Trophoblast cell (in vitro differentiated cells and primary cell): ENCODE measurements around the gene GPALPP1.
A peak's percentile ranks its signal among the peaks of the same experiment; 100 is the strongest.

Experiments
- DNase-seq, 2 donors: peaks; one replicate each; pipeline ENCODE4 v3.0.0-alpha.2; 2016
- H2AFZ ChIP-seq: 2 replicates; pipeline ENCODE4 v1.6.1; 2013; ENCODE audit warnings: low read length, moderate library complexity, mild to moderate bottlenecking; ENCODE audit not compliant: insufficient read depth, poor library complexity
- H2AK5ac ChIP-seq: 2 replicates; pipeline ENCODE4 v1.6.1; 2013; ENCODE audit warnings: mild to moderate bottlenecking, low read length
- H2BK120ac ChIP-seq: 2 replicates; pipeline ENCODE4 v1.6.1; 2013; ENCODE audit warnings: low read length, mild to moderate bottlenecking, moderate library complexity; ENCODE audit not compliant: insufficient read depth, poor library complexity
- H2BK12ac ChIP-seq: 2 replicates; pipeline ENCODE4 v1.6.1; 2013; ENCODE audit warnings: mild to moderate bottlenecking, low read length, moderate library complexity
- H2BK5ac ChIP-seq: 2 replicates; pipeline ENCODE4 v1.6.1; 2013; ENCODE audit warnings: low read length, low read depth, moderate library complexity, mild to moderate bottlenecking; ENCODE audit not compliant: poor library complexity
- H3K14ac ChIP-seq: 2 replicates; pipeline ENCODE4 v1.6.1; 2013; ENCODE audit warnings: mild to moderate bottlenecking, low read length
- H3K18ac ChIP-seq: 2 replicates; pipeline ENCODE4 v1.6.1; 2013; ENCODE audit warnings: mild to moderate bottlenecking, low read length
- H3K23ac ChIP-seq: 2 replicates; pipeline ENCODE4 v1.6.1; 2013; ENCODE audit warnings: low read length
- H3K27ac ChIP-seq: 2 replicates; pipeline ENCODE4 v1.5.1; 2013; ENCODE audit warnings: low read depth, mild to moderate bottlenecking, inconsistent platforms, low read length, moderate library complexity
- H3K27me3 ChIP-seq: 2 replicates; pipeline ENCODE4 v1.6.1; 2013; ENCODE audit warnings: inconsistent platforms, mild to moderate bottlenecking, low read length, moderate library complexity; ENCODE audit not compliant: insufficient read depth
- H3K36me3 ChIP-seq, 2 experiments: 1 replicate in 1 of 2; 2 replicates in 1 of 2; pipeline ENCODE4 v1.6.1; 2013; ENCODE audit warnings: low read length in 2 of 2, mild to moderate bottlenecking in 2 of 2, moderate library complexity in 1 of 2; ENCODE audit not compliant: insufficient read depth in 2 of 2, control insufficient read depth in 1 of 2
- H3K4ac ChIP-seq: 2 replicates; pipeline ENCODE4 v1.6.1; 2013; ENCODE audit warnings: low read depth, mild to moderate bottlenecking, low read length, moderate library complexity
- H3K4me1 ChIP-seq, 2 experiments: 1 replicate in 1 of 2; 2 replicates in 1 of 2; pipeline ENCODE4 v1.6.1; 2013; ENCODE audit warnings: low read length in 2 of 2, mild to moderate bottlenecking in 2 of 2, moderate library complexity in 1 of 2; ENCODE audit not compliant: insufficient read depth in 2 of 2, control insufficient read depth in 1 of 2
- H3K4me2 ChIP-seq: 2 replicates; pipeline ENCODE4 v1.6.1; 2013; ENCODE audit warnings: inconsistent platforms, mild to moderate bottlenecking, low read length, moderate library complexity
- H3K4me3 ChIP-seq: 2 replicates; pipeline ENCODE4 v1.5.1; 2013; ENCODE audit warnings: mild to moderate bottlenecking, low read depth, low read length, inconsistent platforms
- H3K79me1 ChIP-seq: one replicate; pipeline ENCODE4 v1.6.1; 2013; ENCODE audit warnings: low read length
- H3K79me2 ChIP-seq: 2 replicates; pipeline ENCODE4 v1.6.1; 2013; ENCODE audit warnings: low read length, mild to moderate bottlenecking; ENCODE audit not compliant: control insufficient read depth, insufficient read depth, poor library complexity
- H3K9ac ChIP-seq: 2 replicates; pipeline ENCODE4 v1.6.1; 2013; ENCODE audit warnings: mild to moderate bottlenecking, low read length
- H3K9me3 ChIP-seq: 2 replicates; pipeline ENCODE4 v1.6.1; 2013; ENCODE audit warnings: low read depth, mild to moderate bottlenecking, control low read depth, inconsistent platforms, low read length; ENCODE audit not compliant: insufficient read depth
- H4K12ac ChIP-seq: 2 replicates; pipeline ENCODE4 v1.6.1; 2013; ENCODE audit warnings: low read depth, mild to moderate bottlenecking, low read length, moderate library complexity
- H4K8ac ChIP-seq: 2 replicates; pipeline ENCODE4 v1.6.1; 2013; ENCODE audit warnings: low read depth, mild to moderate bottlenecking, low read length, moderate library complexity
- H4K91ac ChIP-seq: one replicate; pipeline ENCODE4 v1.6.1; 2013; ENCODE audit warnings: low read depth, mild to moderate bottlenecking, low read length, moderate library complexity
- WGBS: extraction: QIAGEN DNeasy Blood & Tissue Kit; methylation state at CpG from one replicate; pipeline ENCODE4 v1.1.7; 2013; ENCODE audit warnings: missing lambda C conversion rate; ENCODE audit not compliant: insufficient read length, insufficient coverage; ENCODE audit errors: extremely low coverage; 5-methylcytosine and 5-hydroxymethylcytosine counted together

Gene GPALPP1

GRCh38 chr13:44989941-44990340, 603 bp downstream of the GPALPP1 start:
- no peak overlapping the region for H2BK12ac ChIP-seq
- peak overlapping the region; percentile 68 for H3K18ac ChIP-seq
- peak overlapping the region; percentile 95 for H4K8ac ChIP-seq
- no peak overlapping the region for H2AK5ac ChIP-seq
- peak overlapping the region; percentile 92 for H3K14ac ChIP-seq
- H3K27ac ChIP-seq: no peak overlapping the region
- no peak overlapping the region for H3K23ac ChIP-seq
- H3K4me1 ChIP-seq: peaks cover 7 to 9% of the 10 kb centered on the region in 2 experiments
- H3K9me3 ChIP-seq: no peaks in the 10 kb centered on the region
- H2BK5ac ChIP-seq: no peak overlapping the region
- H3K36me3 ChIP-seq: peaks cover 3 to 5% of the 10 kb centered on the region in 2 experiments
- peak; percentile 13 to 32 for DNase-seq
- H2AFZ ChIP-seq: peak overlapping the region; percentile 93
- H3K27me3 ChIP-seq: no peaks in the 10 kb centered on the region
- H3K4ac ChIP-seq: peak overlapping the region; percentile 61
- H3K79me2 ChIP-seq: peaks cover 8% of the 10 kb centered on the region
- H3K4me3 ChIP-seq: peak overlapping the region; percentile 100
- WGBS: no CpG with 5 or more reads among the region's 10 CpGs
- H2BK120ac ChIP-seq: no peak overlapping the region
- peak overlapping the region; percentile 97 for H3K4me2 ChIP-seq
- no peak overlapping the region for H4K91ac ChIP-seq
- peaks cover 2% of the 10 kb centered on the region for H3K79me1 ChIP-seq
- H3K9ac ChIP-seq: peak overlapping the region; percentile 99
- peak overlapping the region; percentile 79 for H4K12ac ChIP-seq

- Histone ChIP-seq H3K4me1 (no peaks in the 10 kb centered on the region), H3K27ac (no peak overlapping the region), H3K79me1 (no peaks in the 10 kb centered on the region), H3K9ac (no peak overlapping the region), H3K9me3 (no peaks in the 10 kb centered on the region), H3K4me3 (no peak overlapping the region), H4K91ac (no peak overlapping the region), H3K18ac (no peak overlapping the region), H3K27me3 (no peaks in the 10 kb centered on the region), H3K36me3 (peaks cover 7 to 13% of the 10 kb centered on the region in 2 experiments), H2AFZ (no peak overlapping the region), H3K79me2 (no peaks in the 10 kb centered on the region), H4K12ac (no peak overlapping the region), H3K14ac (no peak overlapping the region), H2BK5ac (no peak overlapping the region), H3K23ac (no peak overlapping the region), H3K4me2 (no peak overlapping the region), H2AK5ac (no peak overlapping the region), H2BK12ac (no peak overlapping the region), H4K8ac (no peak overlapping the region), H2BK120ac (no peak overlapping the region), H3K4ac (no peak overlapping the region)
- no peak for DNase-seq
Observed at GRCh38 chr13:45003417-45003816, 14.1 kb downstream of the GPALPP1 start.

- WGBS: no CpG with 5 or more reads among the region's 2 CpGs
- Histone ChIP-seq H2BK12ac (no peak overlapping the region), H2BK5ac (no peak overlapping the region), H2AFZ (no peak overlapping the region), H3K27ac (no peak overlapping the region), H3K4me3 (no peak overlapping the region), H3K9ac (no peak overlapping the region), H2BK120ac (no peak overlapping the region), H3K36me3 (peaks cover 7 to 13% of the 10 kb centered on the region in 2 experiments), H3K4me1 (no peaks in the 10 kb centered on the region), H4K91ac (no peak overlapping the region), H3K79me1 (no peaks in the 10 kb centered on the region), H3K18ac (no peak overlapping the region), H2AK5ac (no peak overlapping the region), H3K9me3 (no peaks in the 10 kb centered on the region), H3K79me2 (no peaks in the 10 kb centered on the region), H3K4ac (no peak overlapping the region), H3K27me3 (no peaks in the 10 kb centered on the region), H3K14ac (no peak overlapping the region), H4K8ac (no peak overlapping the region), H3K4me2 (no peak overlapping the region), H3K23ac (no peak overlapping the region), H4K12ac (no peak overlapping the region)
- DNase-seq: no peak
Observed at GRCh38 chr13:45004096-45004495, 14.8 kb downstream of the GPALPP1 start.

DNA sequence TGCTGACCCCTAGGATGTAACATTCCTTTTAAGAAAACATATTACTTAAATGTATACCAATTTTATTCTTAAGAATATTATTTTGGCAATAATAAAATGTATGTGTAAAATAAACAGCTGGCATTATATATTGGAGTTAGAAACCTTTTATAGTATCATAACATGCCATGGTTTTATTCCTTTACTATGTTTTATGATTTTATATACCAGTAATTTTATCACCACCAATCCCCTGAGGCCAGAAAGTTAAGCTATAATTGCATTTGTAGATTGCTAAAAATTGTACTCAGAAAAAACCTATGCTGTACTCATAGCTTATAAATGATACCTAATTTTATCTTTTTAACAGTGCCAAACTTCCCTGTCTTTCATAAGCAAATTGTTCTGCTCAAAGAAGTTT, 17.9 kb downstream of the GPALPP1 start:
- H3K4me3 ChIP-seq: no peak overlapping the region
- H3K27ac ChIP-seq: no peak overlapping the region
- no peaks in the 10 kb centered on the region for H3K79me1 ChIP-seq
- H3K23ac ChIP-seq: no peak overlapping the region
- H3K79me2 ChIP-seq: no peaks in the 10 kb centered on the region
- H4K91ac ChIP-seq: no peak overlapping the region
- no peaks in the 10 kb centered on the region for H3K9me3 ChIP-seq
- no peak overlapping the region for H3K4me2 ChIP-seq
- H3K9ac ChIP-seq: no peak overlapping the region
- H2AFZ ChIP-seq: no peak overlapping the region
- peaks cover 4 to 17% of the 10 kb centered on the region in 2 experiments for H3K36me3 ChIP-seq
- H3K4ac ChIP-seq: no peak overlapping the region
- H3K27me3 ChIP-seq: no peaks in the 10 kb centered on the region
- H3K4me1 ChIP-seq: no peaks in the 10 kb centered on the region
- H2BK12ac ChIP-seq: no peak overlapping the region
- no peak for DNase-seq
- no peak overlapping the region for H2BK5ac ChIP-seq
- no peak overlapping the region for H2BK120ac ChIP-seq
- H3K18ac ChIP-seq: no peak overlapping the region
- H4K12ac ChIP-seq: no peak overlapping the region
- H4K8ac ChIP-seq: no peak overlapping the region
- no peak overlapping the region for H2AK5ac ChIP-seq
- no peak overlapping the region for H3K14ac ChIP-seq
